ENCODE results near the gene CCDC154. TPM values are rescaled to one million over a fixed set of nuclear protein-coding genes. Genes with fewer than 3 reads are reported as not detected.

Gene CCDC154
- total and polyA plus RNA-seq, 10 of the 15 experiments (the other 5 are each of a cell fraction or from before 2014, with no cell fraction given), result 0.06 to 0.26 (median 0.25) TPM; not detected in 7

DNA sequence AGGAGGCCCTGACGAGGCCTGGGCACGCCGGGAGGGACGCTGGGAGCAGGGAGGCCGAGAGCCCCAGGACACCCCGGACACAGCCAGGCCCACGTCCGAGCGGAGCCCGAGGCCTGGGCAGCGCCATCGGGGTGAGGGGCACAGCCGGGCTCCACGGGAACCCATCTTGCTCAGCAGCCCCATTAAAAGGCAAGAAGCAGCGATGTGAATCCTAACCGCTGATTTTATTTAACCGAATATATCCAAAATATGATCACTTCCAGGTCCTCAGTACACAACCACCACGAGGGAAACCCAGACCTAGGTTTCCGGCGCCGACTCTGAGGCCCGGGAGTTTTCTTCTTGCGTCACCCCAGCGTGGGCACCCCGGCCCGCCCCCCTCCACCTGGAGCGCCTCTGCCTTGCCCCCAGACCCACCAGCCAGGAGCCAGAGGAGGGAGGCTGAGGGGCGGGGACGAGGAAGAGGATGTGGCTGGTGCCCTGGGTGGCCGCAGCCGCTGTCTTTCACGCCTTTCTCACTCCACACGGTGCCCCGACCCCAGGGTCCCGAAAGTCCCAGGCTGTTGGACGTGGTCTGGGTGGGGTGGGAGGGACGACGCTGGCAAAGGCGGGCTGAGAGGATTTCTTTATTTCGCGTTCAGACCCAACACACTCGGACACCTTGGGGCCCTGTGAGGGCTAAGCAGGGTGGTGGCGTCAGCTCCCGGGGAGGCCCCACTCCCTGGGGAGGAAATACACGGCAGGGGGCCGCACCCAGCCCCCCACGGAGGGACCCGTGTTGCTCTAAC is 568 bp upstream of the CCDC154 start:
- POLR2A ChIA-PET, result no interaction called here

DNA sequence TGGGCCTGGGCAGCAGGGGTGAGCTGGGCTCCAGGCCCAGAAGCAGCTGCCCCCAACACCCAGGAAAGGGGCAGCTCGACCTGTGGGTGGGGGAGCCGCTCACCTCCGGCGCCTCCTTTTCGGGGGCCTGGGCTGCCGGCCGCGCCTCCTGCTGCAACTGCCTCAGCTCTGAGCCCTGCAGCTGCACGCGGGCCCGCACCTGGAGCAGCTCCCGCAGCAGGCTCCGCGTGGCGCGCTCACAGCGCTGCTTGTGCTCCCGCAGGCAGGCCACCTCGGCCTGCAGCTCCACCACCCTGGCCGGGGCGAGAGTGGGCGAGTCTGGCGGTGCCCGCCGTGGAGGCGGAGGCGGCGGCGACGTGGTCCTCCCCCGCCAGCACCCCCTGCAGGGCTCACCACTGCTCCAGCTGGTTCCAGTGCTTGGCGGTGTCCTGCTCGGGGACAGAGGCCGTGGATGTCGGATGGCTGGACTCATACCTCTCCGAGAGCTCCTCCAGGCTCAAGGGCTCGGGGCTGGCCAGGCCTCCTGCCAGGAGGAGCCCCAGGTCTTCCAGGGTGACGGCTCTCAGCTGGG is 868 bp downstream of the CCDC154 start:
- no peak overlapping the region for H3K4me3 ChIP-seq
- no peak for DNase-seq (ENCODE audit: low read depth, low spot score)
- H3K79me2 ChIP-seq (ENCODE audit: control insufficient read depth, insufficient read depth, low read length), result no peaks in the 10 kb centered on the region
- RAD21 ChIA-PET (ENCODE audit: unreplicated experiment), result no interaction called here
- in situ Hi-C loops (cut with MboI) (no loop called here), intact Hi-C loops (cut with micrococcal nuclease; ENCODE audit: unreplicated experiment) (no loop called here)
- no peak overlapping the region for H3K4me2 ChIP-seq (ENCODE audit: control insufficient read depth, insufficient read depth)
- no peak overlapping the region for H3K9ac ChIP-seq (ENCODE audit: control insufficient read depth, insufficient read depth, low read length)
- no peak overlapping the region for H3K27ac ChIP-seq (ENCODE audit: control insufficient read depth, insufficient read depth)
- POLR2A ChIA-PET, result no interaction called here
- H3K27me3 ChIP-seq (replicated peaks in 1 of 2; ENCODE audit: control insufficient read depth in 2 of 2, insufficient read depth in 2 of 2, low read length in 1 of 2), result no peaks in the 10 kb centered on the region
- BruUV-seq (replicated peaks), result no TSS peak
- no peaks in the 10 kb centered on the region for H3K36me3 ChIP-seq (ENCODE audit: control insufficient read depth in 2 of 2, insufficient read depth in 2 of 2, low read length in 1 of 2)
- no peak overlapping the region for H2AFZ ChIP-seq (ENCODE audit: control insufficient read depth, low read depth, low read length)
- FAIRE-seq, result no peak
- no peaks in the 10 kb centered on the region for H3K4me1 ChIP-seq (ENCODE audit: control insufficient read depth, insufficient read depth, low read length)
- no peaks in the 10 kb centered on the region for H3K9me3 ChIP-seq (replicated peaks; ENCODE audit: control insufficient read depth, insufficient read depth, low read length)
- CTCF ChIA-PET, result interaction anchor here (1.5 kb wide), 1 partner anchor 79 kb away, joined by 3 read pairs; no protein-coding TSS in a partner anchor
- WGBS (ENCODE audit: insufficient coverage, insufficient replicate concordance, low lambda C conversion rate, missing lambda C conversion rate), result 70% methylated on average over 36 of the region's 38 CpGs
- SMC1A ChIA-PET (ENCODE audit: uncharacterized antibody, unreplicated experiment), result no interaction called here
- no peaks in the 10 kb centered on the region for H4K20me1 ChIP-seq (ENCODE audit: control insufficient read depth, insufficient read depth)
- ATAC-seq, result no peak
- TF ChIP-seq SIN3A (IDR thresholded peaks at IDR 0.05; ENCODE audit: low read depth, low read length) (no peak), KDM1A (IDR thresholded peaks at IDR 0.05; ENCODE audit: borderline replicate concordance) (no peak), SMAD1 (IDR thresholded peaks at IDR 0.05; ENCODE audit: low read depth, partially characterized antibody) (no peak), NR2F1 (conservative IDR thresholded peaks at IDR 0.05) (no peak), POLR2A (IDR thresholded peaks at IDR 0.05; ENCODE audit: low read depth, low read length) (no peak), BACH1 (IDR thresholded peaks at IDR 0.05; ENCODE audit: borderline replicate concordance) (no peak), HDGF (IDR thresholded peaks at IDR 0.05) (no peak), ZZZ3 (IDR thresholded peaks at IDR 0.05; ENCODE audit: control insufficient read depth, insufficient read length, low read depth) (no peak), BMI1 (IDR thresholded peaks at IDR 0.05; ENCODE audit: borderline replicate concordance) (no peak), RELA (IDR thresholded peaks at IDR 0.05; ENCODE audit: borderline replicate concordance, partially characterized antibody) (no peak)
- TF ChIP-seq, protein P1, sequence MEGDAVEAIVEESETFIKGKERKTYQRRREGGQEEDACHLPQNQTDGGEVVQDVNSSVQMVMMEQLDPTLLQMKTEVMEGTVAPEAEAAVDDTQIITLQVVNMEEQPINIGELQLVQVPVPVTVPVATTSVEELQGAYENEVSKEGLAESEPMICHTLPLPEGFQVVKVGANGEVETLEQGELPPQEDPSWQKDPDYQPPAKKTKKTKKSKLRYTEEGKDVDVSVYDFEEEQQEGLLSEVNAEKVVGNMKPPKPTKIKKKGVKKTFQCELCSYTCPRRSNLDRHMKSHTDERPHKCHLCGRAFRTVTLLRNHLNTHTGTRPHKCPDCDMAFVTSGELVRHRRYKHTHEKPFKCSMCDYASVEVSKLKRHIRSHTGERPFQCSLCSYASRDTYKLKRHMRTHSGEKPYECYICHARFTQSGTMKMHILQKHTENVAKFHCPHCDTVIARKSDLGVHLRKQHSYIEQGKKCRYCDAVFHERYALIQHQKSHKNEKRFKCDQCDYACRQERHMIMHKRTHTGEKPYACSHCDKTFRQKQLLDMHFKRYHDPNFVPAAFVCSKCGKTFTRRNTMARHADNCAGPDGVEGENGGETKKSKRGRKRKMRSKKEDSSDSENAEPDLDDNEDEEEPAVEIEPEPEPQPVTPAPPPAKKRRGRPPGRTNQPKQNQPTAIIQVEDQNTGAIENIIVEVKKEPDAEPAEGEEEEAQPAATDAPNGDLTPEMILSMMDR (IDR thresholded peaks at IDR 0.05 in 2 of 3, conservative IDR thresholded peaks at IDR 0.05 in 1 of 3; ENCODE audit: control insufficient read depth in 2 of 3, extremely low read depth in 1 of 3, insufficient read depth in 1 of 3, low read depth in 3 of 3, low read length in 3 of 3), result no peak
- TF ChIP-seq, protein P2, sequence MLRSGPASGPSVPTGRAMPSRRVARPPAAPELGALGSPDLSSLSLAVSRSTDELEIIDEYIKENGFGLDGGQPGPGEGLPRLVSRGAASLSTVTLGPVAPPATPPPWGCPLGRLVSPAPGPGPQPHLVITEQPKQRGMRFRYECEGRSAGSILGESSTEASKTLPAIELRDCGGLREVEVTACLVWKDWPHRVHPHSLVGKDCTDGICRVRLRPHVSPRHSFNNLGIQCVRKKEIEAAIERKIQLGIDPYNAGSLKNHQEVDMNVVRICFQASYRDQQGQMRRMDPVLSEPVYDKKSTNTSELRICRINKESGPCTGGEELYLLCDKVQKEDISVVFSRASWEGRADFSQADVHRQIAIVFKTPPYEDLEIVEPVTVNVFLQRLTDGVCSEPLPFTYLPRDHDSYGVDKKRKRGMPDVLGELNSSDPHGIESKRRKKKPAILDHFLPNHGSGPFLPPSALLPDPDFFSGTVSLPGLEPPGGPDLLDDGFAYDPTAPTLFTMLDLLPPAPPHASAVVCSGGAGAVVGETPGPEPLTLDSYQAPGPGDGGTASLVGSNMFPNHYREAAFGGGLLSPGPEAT (IDR thresholded peaks at IDR 0.05; ENCODE audit: low read depth), result no peak

More for the DNA sequence above, 568 bp upstream of the CCDC154 start:
- Histone ChIP-seq H3K4me1 (ENCODE audit: control insufficient read depth, insufficient read depth, low read length) (no peaks in the 10 kb centered on the region), H4K20me1 (ENCODE audit: control insufficient read depth, insufficient read depth) (no peaks in the 10 kb centered on the region), H3K4me3 (no peak overlapping the region), H3K79me2 (ENCODE audit: control insufficient read depth, insufficient read depth, low read length) (no peaks in the 10 kb centered on the region), H3K9me3 (replicated peaks; ENCODE audit: control insufficient read depth, insufficient read depth, low read length) (no peaks in the 10 kb centered on the region), H3K36me3 (ENCODE audit: control insufficient read depth in 2 of 2, insufficient read depth in 2 of 2, low read length in 1 of 2) (no peaks in the 10 kb centered on the region), H3K4me2 (ENCODE audit: control insufficient read depth, insufficient read depth) (no peak overlapping the region), H3K27ac (ENCODE audit: control insufficient read depth, insufficient read depth) (no peak overlapping the region), H3K9ac (ENCODE audit: control insufficient read depth, insufficient read depth, low read length) (no peak overlapping the region), H3K27me3 (replicated peaks in 1 of 2; ENCODE audit: control insufficient read depth in 2 of 2, insufficient read depth in 2 of 2, low read length in 1 of 2) (no peaks in the 10 kb centered on the region), H2AFZ (ENCODE audit: control insufficient read depth, low read depth, low read length) (no peak overlapping the region)
- ChIA-PET SMC1A (ENCODE audit: uncharacterized antibody, unreplicated experiment) (no interaction called here), CTCF (interaction anchor here (1.5 kb wide), 1 partner anchor 81 kb away, joined by 3 read pairs; no protein-coding TSS in a partner anchor), RAD21 (ENCODE audit: unreplicated experiment) (no interaction called here)
- TF ChIP-seq CREB1 (IDR thresholded peaks at IDR 0.05; ENCODE audit: low read depth) (0 out of 2 replicates have a peak, but pooled peaks have one; percentile 32), KDM1A (IDR thresholded peaks at IDR 0.05; ENCODE audit: borderline replicate concordance) (no peak), MEF2B (IDR thresholded peaks at IDR 0.05; ENCODE audit: partially characterized antibody, poor library complexity, severe bottlenecking) (peak; percentile 55), SREBF2 (IDR thresholded peaks at IDR 0.05; ENCODE audit: low read length) (no peak)
- no TSS peak for BruUV-seq (replicated peaks)
- peak; percentile 34 for ATAC-seq
- FAIRE-seq, result no peak
- intact Hi-C loops (cut with micrococcal nuclease; ENCODE audit: unreplicated experiment), result no loop called here
- WGBS (ENCODE audit: insufficient coverage, insufficient replicate concordance, low lambda C conversion rate, missing lambda C conversion rate), result 44% methylated on average over 43 of the region's 48 CpGs
- no peak for DNase-seq (ENCODE audit: low read depth, low spot score)
- in situ Hi-C loops (cut with MboI), result no loop called here

Data from GM12878 (cell line).